Transverse colon (tissue), 4 donors: ENCODE data around the gene CATSPER1. TPM values are rescaled to one million over a fixed set of nuclear protein-coding genes. Genes with fewer than 3 reads are reported as not detected.

Source experiments
- DNase-seq: peaks from one replicate; pipeline ENCODE4 v3.0.0-alpha.2; 2019
- H3K27ac ChIP-seq, 4 donors: fragments of 200-600 bp; sonication (generic); 2 replicates each; pipeline ENCODE4 v1.5.1; 2016 to 2018; ENCODE audit warnings: inconsistent platforms in 4 of 4
- H3K27me3 ChIP-seq: fragments of 200-600 bp; sonication (generic); 2 replicates; pipeline ENCODE4 v1.5.1; 2017; ENCODE audit warnings: inconsistent platforms
- H3K36me3 ChIP-seq, 4 donors: fragments of 200-600 bp; sonication (generic); 2 replicates each; pipeline ENCODE4 v1.5.1; 2017 to 2019; ENCODE audit warnings: inconsistent platforms in 4 of 4
- H3K4me1 ChIP-seq, 4 donors: fragments of 200-600 bp; sonication (generic); 2 replicates each; pipeline ENCODE4 v1.5.1; 2017 to 2020; ENCODE audit warnings: inconsistent platforms in 4 of 4
- H3K4me3 ChIP-seq, 4 donors: fragments of 200-600 bp; sonication (generic); 1 replicate in 1 of 4; 2 replicates in 3 of 4; pipeline versions ENCODE4 v1.5.1 to v1.6.1; 2017 to 2019; ENCODE audit warnings: inconsistent platforms in 4 of 4
- H3K9me3 ChIP-seq, 2 donors: fragments of 200-600 bp; sonication (generic); 2 replicates each; pipeline ENCODE4 v1.5.1; 2017 to 2019; ENCODE audit warnings: inconsistent platforms in 2 of 2
- EP300 ChIP-seq: sonication (generic); formaldehyde crosslinking; IDR thresholded peaks from one replicate; pipeline ENCODE4 v1.6.1; 2017; ENCODE audit warnings: antibody characterized with exemption, low read depth
- POLR2A ChIP-seq: fragments of 450-650 bp; IDR thresholded peaks from one replicate; pipeline ENCODE4 v1.6.1; 2016; ENCODE audit warnings: antibody characterized with exemption, mild to moderate bottlenecking, moderate library complexity
- POLR2AphosphoS5 ChIP-seq, 3 donors: sonication (generic); formaldehyde crosslinking; IDR thresholded peaks; one replicate each; pipeline ENCODE4 v1.6.1; 2016; ENCODE audit warnings: antibody characterized with exemption in 3 of 3
- WGBS, 2 donors: methylation state at CpG; one replicate each; pipeline ENCODE4 v1.1.5; 2018; ENCODE audit warnings: low coverage in 1 of 2; 5-methylcytosine and 5-hydroxymethylcytosine counted together
- in situ Hi-C, 4 donors: fragments of 200-750 bp; cut with MboI; loops; one replicate each; pipeline versions ENCODE4 v1.15.0 to v1.15.1; 2017; ENCODE audit warnings: low sequenced_read_pairs in 3 of 4, low pct_ligation_motif_present in 1 of 4, low pct_unique_long_range_greater_than_20kb in 1 of 4
- intact Hi-C: fragments of 100-400 bp; cut with DNase I; formaldehyde crosslinking; loops from one replicate; pipeline ENCODE4 v1.15.1; 2023; ENCODE audit warnings: low total_unique reads
- total RNA-seq, 4 donors: library from RNA; depleted of rRNA; stranded (reverse); fragments of >200 nt; gene quantifications; one replicate each; pipeline ENCODE4 v1.1.0, GENCODE V29; 2016
- TF ChIP-seq, protein P1 (sequence below), 5 experiments: fragments of 200-600 bp in 3 of 5; fragments of 450-650 bp in 2 of 5; sonication (generic) in 3 of 5; IDR thresholded peaks; 1 replicate in 2 of 5; 2 replicates in 3 of 5; pipeline ENCODE4 v1.5.1; 2016 to 2017; ENCODE audit warnings: antibody characterized with exemption in 5 of 5, inconsistent platforms in 3 of 5, mild to moderate bottlenecking in 2 of 5, moderate library complexity in 1 of 5

Gene CATSPER1
- not detected for total RNA-seq

DNA sequence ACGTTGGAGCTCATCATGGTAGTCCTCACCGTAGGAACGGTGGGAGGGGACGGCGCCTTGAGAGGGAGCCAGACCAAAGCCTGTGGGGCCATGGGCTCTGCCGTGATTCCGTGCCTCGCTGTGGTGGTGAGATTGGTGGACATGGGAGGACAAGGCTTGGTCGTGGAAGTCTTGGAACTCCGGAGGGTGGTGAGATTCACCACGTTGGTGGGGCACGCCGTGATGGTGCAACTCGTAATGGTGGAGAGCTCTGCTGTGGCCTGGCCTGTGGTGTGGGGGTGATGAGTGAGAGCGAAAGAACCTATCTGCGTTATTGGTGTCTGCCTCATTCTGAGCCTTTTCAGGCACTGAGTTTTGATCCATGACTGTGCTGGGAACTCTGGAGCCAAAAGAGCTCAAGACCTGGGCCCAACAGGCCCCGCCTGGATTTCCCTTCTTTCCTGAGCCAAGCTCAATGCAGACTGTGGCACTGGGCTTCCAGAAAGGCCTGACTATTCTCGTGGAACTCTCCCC lies at the start of gene CATSPER1:
CATSPER1 (minus strand) TSS at position 463 of the 513 bp plus-strand sequence; CDS start at position 363, 100 bp downstream.
- Histone ChIP-seq H3K27ac (no peak within 1 kb of the TSS), H3K9me3 (no peaks in the 10 kb centered on the region), H3K4me3 (no peak within 1 kb of the TSS), H3K27me3 (peaks cover 14% of the 10 kb centered on the region), H3K4me1 (peaks cover 0 to 6% (median 6%) of the 10 kb centered on the region in 4 donors), H3K36me3 (no peaks in the 10 kb centered on the region)
- TF ChIP-seq, protein P1, sequence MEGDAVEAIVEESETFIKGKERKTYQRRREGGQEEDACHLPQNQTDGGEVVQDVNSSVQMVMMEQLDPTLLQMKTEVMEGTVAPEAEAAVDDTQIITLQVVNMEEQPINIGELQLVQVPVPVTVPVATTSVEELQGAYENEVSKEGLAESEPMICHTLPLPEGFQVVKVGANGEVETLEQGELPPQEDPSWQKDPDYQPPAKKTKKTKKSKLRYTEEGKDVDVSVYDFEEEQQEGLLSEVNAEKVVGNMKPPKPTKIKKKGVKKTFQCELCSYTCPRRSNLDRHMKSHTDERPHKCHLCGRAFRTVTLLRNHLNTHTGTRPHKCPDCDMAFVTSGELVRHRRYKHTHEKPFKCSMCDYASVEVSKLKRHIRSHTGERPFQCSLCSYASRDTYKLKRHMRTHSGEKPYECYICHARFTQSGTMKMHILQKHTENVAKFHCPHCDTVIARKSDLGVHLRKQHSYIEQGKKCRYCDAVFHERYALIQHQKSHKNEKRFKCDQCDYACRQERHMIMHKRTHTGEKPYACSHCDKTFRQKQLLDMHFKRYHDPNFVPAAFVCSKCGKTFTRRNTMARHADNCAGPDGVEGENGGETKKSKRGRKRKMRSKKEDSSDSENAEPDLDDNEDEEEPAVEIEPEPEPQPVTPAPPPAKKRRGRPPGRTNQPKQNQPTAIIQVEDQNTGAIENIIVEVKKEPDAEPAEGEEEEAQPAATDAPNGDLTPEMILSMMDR (IDR thresholded peaks at IDR 0.05), result no peak
- TF ChIP-seq POLR2AphosphoS5 (IDR thresholded peaks at IDR 0.05) (no peak), EP300 (no peak), POLR2A (no peak)
- WGBS, 2 donors, result 87% methylated on average over 18 of the region's 18 CpGs; no CpG with 5 or more reads in 1 of the 2 donors
- DNase-seq, result no peak
- intact Hi-C loops, result no loop called here
- in situ Hi-C loops, result no loop called here

DNA sequence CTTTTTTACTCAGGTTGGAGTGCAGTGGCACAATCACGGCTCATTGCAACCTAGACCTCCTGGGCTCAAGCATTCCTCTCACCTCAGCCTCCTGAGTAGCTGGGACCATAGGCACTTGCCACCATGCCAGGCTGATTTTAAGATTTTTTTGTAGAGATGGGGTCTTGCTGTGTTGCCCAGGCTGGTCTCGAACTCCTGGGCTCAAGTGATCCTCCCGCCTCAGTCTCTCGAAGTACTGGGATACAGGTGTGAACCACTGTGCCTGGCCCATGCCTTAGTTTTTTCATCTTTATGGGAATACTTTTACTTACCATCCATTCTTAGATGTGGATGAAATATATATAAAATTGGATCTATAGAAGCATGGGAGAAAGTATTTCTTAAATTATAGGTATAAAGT lies 49.0 kb upstream of the CATSPER1 start:
- Histone ChIP-seq H3K9me3 (no peaks in the 10 kb centered on the region), H3K4me3 (no peak overlapping the region), H3K36me3 (no peaks in the 10 kb centered on the region), H3K27ac (no peak overlapping the region), H3K4me1 (peaks cover 2 to 30% (median 21%) of the 10 kb centered on the region in 4 donors), H3K27me3 (no peaks in the 10 kb centered on the region)
- WGBS, 2 donors, result 100% methylated on average over 4 of the region's 4 CpGs; no CpG with 5 or more reads in 1 of the 2 donors
- DNase-seq, result no peak
- in situ Hi-C loops (no loop called here), intact Hi-C loops (no loop called here)
- TF ChIP-seq POLR2AphosphoS5 (IDR thresholded peaks at IDR 0.05) (no peak), EP300 (no peak), POLR2A (no peak)
- TF ChIP-seq, protein P1 (IDR thresholded peaks at IDR 0.05), result no peak

DNA sequence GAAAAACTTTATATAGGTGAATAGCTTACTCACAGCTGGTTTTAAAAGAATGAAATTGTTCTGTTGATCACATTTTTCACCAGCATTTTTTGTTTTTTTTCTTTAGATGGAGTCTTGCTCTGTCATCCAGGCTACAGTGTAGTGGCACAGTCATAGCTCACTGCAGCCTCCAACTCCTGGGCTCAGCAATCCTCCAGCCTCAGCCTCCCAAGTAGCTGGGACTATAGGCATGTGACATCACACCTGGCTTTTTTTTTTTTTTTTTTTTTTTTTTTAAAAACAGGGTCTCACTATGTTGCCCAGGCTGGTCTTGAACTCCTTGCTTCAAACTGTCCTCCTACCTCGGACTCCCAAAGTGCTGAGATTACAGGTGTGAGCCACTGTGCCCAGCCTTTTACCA lies 47.4 kb upstream of the CATSPER1 start:
- no peaks in the 10 kb centered on the region for H3K36me3 ChIP-seq
- no peaks in the 10 kb centered on the region for H3K27me3 ChIP-seq
- no peak for DNase-seq
- WGBS, 2 donors, result 94% methylated on average over 1 of the region's 1 CpG; no CpG with 5 or more reads in 1 of the 2 donors
- intact Hi-C loops, result loop anchor here (5.0 kb wide), 1 partner anchor 1049 kb away; no protein-coding TSS in a partner anchor
- no peak overlapping the region for H3K4me3 ChIP-seq
- H3K27ac ChIP-seq, result no peak overlapping the region
- in situ Hi-C loops, result no loop called here
- peaks cover 7 to 27% (median 21%) of the 10 kb centered on the region in 4 donors for H3K4me1 ChIP-seq
- TF ChIP-seq EP300 (no peak), POLR2A (no peak), POLR2AphosphoS5 (IDR thresholded peaks at IDR 0.05) (no peak)
- TF ChIP-seq, protein P1 (IDR thresholded peaks at IDR 0.05), result no peak
- no peaks in the 10 kb centered on the region for H3K9me3 ChIP-seq

DNA sequence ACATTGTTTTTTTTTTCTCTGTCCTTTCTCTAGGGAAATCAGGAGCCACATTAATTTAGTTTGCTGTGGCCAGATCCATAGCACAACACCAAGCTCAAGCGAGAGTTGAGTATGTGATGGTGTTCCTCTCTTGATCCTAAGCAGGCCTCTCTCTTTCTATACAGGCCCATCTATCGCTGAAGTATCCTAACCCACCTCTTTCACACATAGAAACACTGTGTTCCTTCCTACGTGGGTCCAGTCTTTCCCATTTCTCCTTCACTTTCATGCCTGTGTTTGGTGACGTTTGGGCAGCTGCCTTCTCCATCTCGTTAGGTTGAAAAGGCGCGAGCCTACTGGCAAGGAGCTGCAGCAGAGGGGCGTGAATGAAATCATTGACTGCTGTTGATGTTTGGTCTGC lies 46.2 kb upstream of the CATSPER1 start:
- 83 to 85% methylated on average over 6 to 8 of the region's 8 CpGs for WGBS, 2 donors
- in situ Hi-C loops, result no loop called here
- H3K27ac ChIP-seq, result no peak overlapping the region

More for the DNA sequence above, 46.2 kb upstream of the CATSPER1 start:
- peak overlapping the region in 1 of 4 donors; percentile 83 for H3K4me3 ChIP-seq
- H3K36me3 ChIP-seq, result peaks cover 0 to 6% (median 0%) of the 10 kb centered on the region in 4 donors
- intact Hi-C loops, result loop anchor here (5.0 kb wide), 1 partner anchor 1050 kb away; no protein-coding TSS in a partner anchor
- H3K4me1 ChIP-seq, result peaks cover 10 to 34% (median 24%) of the 10 kb centered on the region in 4 donors
- H3K9me3 ChIP-seq, result no peaks in the 10 kb centered on the region
- DNase-seq, result no peak
- no peaks in the 10 kb centered on the region for H3K27me3 ChIP-seq
- TF ChIP-seq POLR2AphosphoS5 (IDR thresholded peaks at IDR 0.05) (no peak), POLR2A (no peak), EP300 (no peak)
- TF ChIP-seq, protein P1 (IDR thresholded peaks at IDR 0.05), result no peak
